Measurements from ENCODE around the gene GPX3. TPM values are rescaled to one million over a fixed set of nuclear protein-coding genes. Genes with fewer than 3 reads are reported as not detected.

GPX3 gene
- total and polyA plus RNA-seq, 2 of the 13 experiments (the other 11 are each of a cell fraction or from before 2014, with no cell fraction given) = 33.8 to 1,892 TPM

DNA sequence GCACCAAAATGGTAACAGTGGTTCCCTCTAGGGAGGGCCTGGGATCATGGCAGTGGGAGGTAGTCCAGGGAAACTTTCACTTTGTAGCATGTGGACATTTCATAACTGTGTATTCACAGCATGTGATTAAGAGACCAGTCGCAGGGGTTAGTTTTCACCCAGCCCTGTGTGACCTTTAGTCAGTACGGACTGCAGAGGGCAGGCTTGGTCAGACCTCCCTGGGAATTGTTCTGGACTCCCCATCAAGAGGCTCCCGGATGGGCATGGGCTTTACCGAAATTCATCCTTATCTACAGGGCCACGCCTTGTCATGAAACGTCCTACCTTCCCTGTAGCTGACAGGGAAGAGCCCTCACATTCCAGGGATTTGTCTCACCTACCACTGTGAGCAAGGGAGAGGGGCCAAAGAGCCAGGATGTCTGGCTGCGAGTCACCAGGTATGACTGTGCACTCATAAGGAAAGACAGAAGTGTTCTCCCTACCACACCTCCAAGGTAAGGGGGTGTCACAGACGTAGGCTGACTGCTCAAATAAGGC is 19.9 kb downstream of the GPX3 start (continued):
- TF ChIP-seq CREB1 (IDR thresholded peaks at IDR 0.05) (no peak), CREB1 (CRISPR knock-in tag; IDR thresholded peaks at IDR 0.05) (no peak), CCDC6 (CRISPR knock-in tag; IDR thresholded peaks at IDR 0.05) (no peak), ZNF337 (CRISPR knock-in tag; IDR thresholded peaks at IDR 0.05; ENCODE audit: borderline replicate concordance, low read depth) (no peak), NFYC (CRISPR knock-in tag; IDR thresholded peaks at IDR 0.05) (0 out of 2 replicates have a peak, but pooled peaks have one; percentile 16), ZNF652 (CRISPR knock-in tag; IDR thresholded peaks at IDR 0.05; ENCODE audit: borderline replicate concordance, low read depth) (no peak), DNMT3B (CRISPR knock-in tag; conservative IDR thresholded peaks at IDR 0.05) (no peak), U2AF2 (IDR thresholded peaks at IDR 0.05; ENCODE audit: low read depth, low read length) (no peak), HMG20A (CRISPR knock-in tag; IDR thresholded peaks at IDR 0.05; ENCODE audit: borderline replicate concordance) (0 out of 2 replicates have a peak, but pooled peaks have one; percentile 20), MTA3 (CRISPR knock-in tag; IDR thresholded peaks at IDR 0.05) (no peak), HOXA7 (CRISPR knock-in tag; IDR thresholded peaks at IDR 0.05) (no peak), EZH2 (conservative IDR thresholded peaks at IDR 0.05; ENCODE audit: low read depth, low read length) (no peak), ZNF451 (CRISPR knock-in tag; IDR thresholded peaks at IDR 0.05) (no peak), ZNF674 (CRISPR knock-in tag; IDR thresholded peaks at IDR 0.05; ENCODE audit: low read depth) (no peak), ZFP37 (CRISPR knock-in tag; IDR thresholded peaks at IDR 0.05; ENCODE audit: borderline replicate concordance) (no peak), EHMT2 (IDR thresholded peaks at IDR 0.05; ENCODE audit: borderline replicate concordance, low read depth, low read length) (no peak), IRF2 (CRISPR knock-in tag; IDR thresholded peaks at IDR 0.05) (peak; percentile 55; the same call in 1 of the 2 replicates), FOXC1 (CRISPR knock-in tag; IDR thresholded peaks at IDR 0.05; ENCODE audit: borderline replicate concordance) (peak; percentile 21; the same call in 1 of the 2 replicates)
- TF ChIP-seq, protein P1, sequence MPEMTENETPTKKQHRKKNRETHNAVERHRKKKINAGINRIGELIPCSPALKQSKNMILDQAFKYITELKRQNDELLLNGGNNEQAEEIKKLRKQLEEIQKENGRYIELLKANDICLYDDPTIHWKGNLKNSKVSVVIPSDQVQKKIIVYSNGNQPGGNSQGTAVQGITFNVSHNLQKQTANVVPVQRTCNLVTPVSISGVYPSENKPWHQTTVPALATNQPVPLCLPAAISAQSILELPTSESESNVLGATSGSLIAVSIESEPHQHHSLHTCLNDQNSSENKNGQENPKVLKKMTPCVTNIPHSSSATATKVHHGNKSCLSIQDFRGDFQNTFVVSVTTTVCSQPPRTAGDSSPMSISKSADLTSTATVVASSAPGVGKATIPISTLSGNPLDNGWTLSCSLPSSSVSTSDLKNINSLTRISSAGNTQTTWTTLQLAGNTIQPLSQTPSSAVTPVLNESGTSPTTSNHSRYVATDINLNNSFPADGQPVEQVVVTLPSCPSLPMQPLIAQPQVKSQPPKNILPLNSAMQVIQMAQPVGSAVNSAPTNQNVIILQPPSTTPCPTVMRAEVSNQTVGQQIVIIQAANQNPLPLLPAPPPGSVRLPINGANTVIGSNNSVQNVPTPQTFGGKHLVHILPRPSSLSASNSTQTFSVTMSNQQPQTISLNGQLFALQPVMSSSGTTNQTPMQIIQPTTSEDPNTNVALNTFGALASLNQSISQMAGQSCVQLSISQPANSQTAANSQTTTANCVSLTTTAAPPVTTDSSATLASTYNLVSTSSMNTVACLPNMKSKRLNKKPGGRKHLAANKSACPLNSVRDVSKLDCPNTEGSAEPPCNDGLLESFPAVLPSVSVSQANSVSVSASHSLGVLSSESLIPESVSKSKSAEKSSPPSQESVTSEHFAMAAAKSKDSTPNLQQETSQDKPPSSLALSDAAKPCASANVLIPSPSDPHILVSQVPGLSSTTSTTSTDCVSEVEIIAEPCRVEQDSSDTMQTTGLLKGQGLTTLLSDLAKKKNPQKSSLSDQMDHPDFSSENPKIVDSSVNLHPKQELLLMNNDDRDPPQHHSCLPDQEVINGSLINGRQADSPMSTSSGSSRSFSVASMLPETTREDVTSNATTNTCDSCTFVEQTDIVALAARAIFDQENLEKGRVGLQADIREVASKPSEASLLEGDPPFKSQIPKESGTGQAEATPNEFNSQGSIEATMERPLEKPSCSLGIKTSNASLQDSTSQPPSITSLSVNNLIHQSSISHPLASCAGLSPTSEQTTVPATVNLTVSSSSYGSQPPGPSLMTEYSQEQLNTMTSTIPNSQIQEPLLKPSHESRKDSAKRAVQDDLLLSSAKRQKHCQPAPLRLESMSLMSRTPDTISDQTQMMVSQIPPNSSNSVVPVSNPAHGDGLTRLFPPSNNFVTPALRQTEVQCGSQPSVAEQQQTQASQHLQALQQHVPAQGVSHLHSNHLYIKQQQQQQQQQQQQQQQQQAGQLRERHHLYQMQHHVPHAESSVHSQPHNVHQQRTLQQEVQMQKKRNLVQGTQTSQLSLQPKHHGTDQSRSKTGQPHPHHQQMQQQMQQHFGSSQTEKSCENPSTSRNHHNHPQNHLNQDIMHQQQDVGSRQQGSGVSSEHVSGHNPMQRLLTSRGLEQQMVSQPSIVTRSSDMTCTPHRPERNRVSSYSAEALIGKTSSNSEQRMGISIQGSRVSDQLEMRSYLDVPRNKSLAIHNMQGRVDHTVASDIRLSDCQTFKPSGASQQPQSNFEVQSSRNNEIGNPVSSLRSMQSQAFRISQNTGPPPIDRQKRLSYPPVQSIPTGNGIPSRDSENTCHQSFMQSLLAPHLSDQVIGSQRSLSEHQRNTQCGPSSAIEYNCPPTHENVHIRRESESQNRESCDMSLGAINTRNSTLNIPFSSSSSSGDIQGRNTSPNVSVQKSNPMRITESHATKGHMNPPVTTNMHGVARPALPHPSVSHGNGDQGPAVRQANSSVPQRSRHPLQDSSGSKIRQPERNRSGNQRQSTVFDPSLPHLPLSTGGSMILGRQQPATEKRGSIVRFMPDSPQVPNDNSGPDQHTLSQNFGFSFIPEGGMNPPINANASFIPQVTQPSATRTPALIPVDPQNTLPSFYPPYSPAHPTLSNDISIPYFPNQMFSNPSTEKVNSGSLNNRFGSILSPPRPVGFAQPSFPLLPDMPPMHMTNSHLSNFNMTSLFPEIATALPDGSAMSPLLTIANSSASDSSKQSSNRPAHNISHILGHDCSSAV (CRISPR knock-in tag; IDR thresholded peaks at IDR 0.05; ENCODE audit: borderline replicate concordance) = no peak
- TF ChIP-seq, protein P2, sequence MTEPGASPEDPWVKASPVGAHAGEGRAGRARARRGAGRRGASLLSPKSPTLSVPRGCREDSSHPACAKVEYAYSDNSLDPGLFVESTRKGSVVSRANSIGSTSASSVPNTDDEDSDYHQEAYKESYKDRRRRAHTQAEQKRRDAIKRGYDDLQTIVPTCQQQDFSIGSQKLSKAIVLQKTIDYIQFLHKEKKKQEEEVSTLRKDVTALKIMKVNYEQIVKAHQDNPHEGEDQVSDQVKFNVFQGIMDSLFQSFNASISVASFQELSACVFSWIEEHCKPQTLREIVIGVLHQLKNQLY (CRISPR knock-in tag; IDR thresholded peaks at IDR 0.05) = no peak
- TF ChIP-seq, protein P3, sequence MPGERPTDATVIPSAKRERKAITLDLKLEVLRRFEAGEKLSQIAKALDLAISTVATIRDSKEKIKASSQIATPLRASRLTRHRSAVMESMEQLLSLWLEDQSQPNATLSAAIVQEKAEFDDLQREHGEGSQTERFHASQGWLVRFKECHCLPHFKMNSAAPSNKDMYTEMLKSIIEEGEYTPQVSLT (CRISPR knock-in tag; IDR thresholded peaks at IDR 0.05; ENCODE audit: borderline replicate concordance, low read depth) = no peak
